ENCODE results near the gene NFKB1. TPM values are rescaled to one million over a fixed set of nuclear protein-coding genes. Genes with fewer than 3 reads are reported as not detected.
A peak's percentile ranks its signal among the peaks of the same experiment; 100 is the strongest.

The NFKB1 gene
- total RNA-seq, 1 donor from 2014 or later: 38.5 TPM

- Histone ChIP-seq H3K36me3 (no peaks in the 10 kb centered on the region), H3K4me3 (no peak overlapping the region), H3K4me1 (no peaks in the 10 kb centered on the region), H3K9me3 (no peaks in the 10 kb centered on the region), H3K27me3 (no peaks in the 10 kb centered on the region), H3K27ac (no peak overlapping the region)
- intact Hi-C loops (cut with DNase I): loop anchor here (10.0 kb wide), 1 partner anchor 391 kb away; the partner anchor contains the start of gene SLC9B1
- TF ChIP-seq, protein P1, sequence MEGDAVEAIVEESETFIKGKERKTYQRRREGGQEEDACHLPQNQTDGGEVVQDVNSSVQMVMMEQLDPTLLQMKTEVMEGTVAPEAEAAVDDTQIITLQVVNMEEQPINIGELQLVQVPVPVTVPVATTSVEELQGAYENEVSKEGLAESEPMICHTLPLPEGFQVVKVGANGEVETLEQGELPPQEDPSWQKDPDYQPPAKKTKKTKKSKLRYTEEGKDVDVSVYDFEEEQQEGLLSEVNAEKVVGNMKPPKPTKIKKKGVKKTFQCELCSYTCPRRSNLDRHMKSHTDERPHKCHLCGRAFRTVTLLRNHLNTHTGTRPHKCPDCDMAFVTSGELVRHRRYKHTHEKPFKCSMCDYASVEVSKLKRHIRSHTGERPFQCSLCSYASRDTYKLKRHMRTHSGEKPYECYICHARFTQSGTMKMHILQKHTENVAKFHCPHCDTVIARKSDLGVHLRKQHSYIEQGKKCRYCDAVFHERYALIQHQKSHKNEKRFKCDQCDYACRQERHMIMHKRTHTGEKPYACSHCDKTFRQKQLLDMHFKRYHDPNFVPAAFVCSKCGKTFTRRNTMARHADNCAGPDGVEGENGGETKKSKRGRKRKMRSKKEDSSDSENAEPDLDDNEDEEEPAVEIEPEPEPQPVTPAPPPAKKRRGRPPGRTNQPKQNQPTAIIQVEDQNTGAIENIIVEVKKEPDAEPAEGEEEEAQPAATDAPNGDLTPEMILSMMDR (IDR thresholded peaks at IDR 0.05): no peak
- no peak for TF ChIP-seq POLR2A (IDR thresholded peaks at IDR 0.05)
- TF ChIP-seq POLR2AphosphoS5 (IDR thresholded peaks at IDR 0.05; ENCODE audit: insufficient read depth in 1 of 2, low read depth in 1 of 2): no peak
- DNase-seq (ENCODE audit: extremely low spot score in 2 of 2): no peak
These were observed 122.5 kb downstream of the NFKB1 start for GRCh38 chr4:102623622-102624021.

- intact Hi-C loops (cut with DNase I): loop anchor here (10.0 kb wide), 1 partner anchor 390 kb away; the partner anchor contains the start of gene SLC9B1
These were observed 123.3 kb downstream of the NFKB1 start for GRCh38 chr4:102624505-102624904.

DNA sequence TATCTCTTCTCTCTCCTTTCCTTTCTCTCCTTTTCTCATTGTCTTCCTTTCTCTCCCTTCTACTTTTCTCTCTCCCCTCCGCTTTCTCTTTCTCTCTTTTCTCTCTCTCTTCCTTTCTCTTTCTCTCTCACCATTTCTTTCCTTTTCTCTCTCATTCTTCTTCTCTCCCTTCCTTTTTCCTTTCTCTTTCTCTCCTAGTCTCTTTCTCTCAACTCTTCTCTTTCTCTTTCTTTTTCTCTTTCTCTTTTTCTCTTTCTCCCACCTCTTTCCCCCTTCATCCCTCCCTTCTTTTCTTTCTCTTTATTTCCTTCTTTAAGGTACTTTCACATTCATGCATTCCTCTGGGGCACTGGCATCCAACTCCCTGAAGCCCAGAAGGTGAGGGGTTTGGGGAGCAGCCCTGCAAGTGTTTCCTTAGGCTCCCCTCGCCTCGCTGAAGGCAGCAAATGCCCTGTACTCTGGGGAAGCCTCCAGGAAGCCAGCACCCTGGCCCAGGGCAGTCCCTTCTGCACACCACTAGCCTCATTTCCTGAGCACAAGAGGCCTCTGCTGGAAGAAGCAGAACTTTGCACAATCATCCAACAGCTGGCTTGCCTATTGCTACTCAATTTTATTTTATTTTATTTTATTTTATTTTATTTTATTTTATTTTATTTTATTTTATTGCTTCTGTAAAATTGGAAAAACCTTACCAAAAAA, 124.2 kb downstream of the NFKB1 start:
- no peak for TF ChIP-seq POLR2AphosphoS5 (IDR thresholded peaks at IDR 0.05; ENCODE audit: insufficient read depth in 1 of 2, low read depth in 1 of 2)
- TF ChIP-seq, protein P1 (IDR thresholded peaks at IDR 0.05): peak in 1 of 3 experiments; percentile 49
- intact Hi-C loops (cut with DNase I): loop anchor here (10.0 kb wide), 1 partner anchor 389 kb away; the partner anchor contains the start of gene SLC9B1
- DNase-seq (ENCODE audit: extremely low spot score in 2 of 2): no peak

More at GRCh38 chr4:102624505-102624904, 123.3 kb downstream of the NFKB1 start:
- Histone ChIP-seq H3K27me3 (no peaks in the 10 kb centered on the region), H3K27ac (no peak overlapping the region), H3K36me3 (no peaks in the 10 kb centered on the region), H3K4me3 (no peak overlapping the region), H3K9me3 (no peaks in the 10 kb centered on the region), H3K4me1 (no peaks in the 10 kb centered on the region)
- no peak for TF ChIP-seq POLR2AphosphoS5 (IDR thresholded peaks at IDR 0.05; ENCODE audit: insufficient read depth in 1 of 2, low read depth in 1 of 2)
- no peak for TF ChIP-seq POLR2A (IDR thresholded peaks at IDR 0.05)
- TF ChIP-seq, protein P1 (IDR thresholded peaks at IDR 0.05): no peak
- no peak for DNase-seq (ENCODE audit: extremely low spot score in 2 of 2)

GRCh38 chr4:102627831-102628523, 126.8 kb downstream of the NFKB1 start:
- TF ChIP-seq POLR2A (IDR thresholded peaks at IDR 0.05) (no peak), POLR2AphosphoS5 (IDR thresholded peaks at IDR 0.05; ENCODE audit: insufficient read depth in 1 of 2, low read depth in 1 of 2) (no peak)
- TF ChIP-seq, protein P1 (IDR thresholded peaks at IDR 0.05): no peak

More for the DNA sequence above, 124.2 kb downstream of the NFKB1 start:
- H3K9me3 ChIP-seq: no peaks in the 10 kb centered on the region
- no peaks in the 10 kb centered on the region for H3K36me3 ChIP-seq
- no peak overlapping the region for H3K4me3 ChIP-seq
- no peak overlapping the region for H3K27ac ChIP-seq
- no peaks in the 10 kb centered on the region for H3K27me3 ChIP-seq
- H3K4me1 ChIP-seq: no peaks in the 10 kb centered on the region

More at GRCh38 chr4:102627831-102628523, 126.8 kb downstream of the NFKB1 start:
- no peaks in the 10 kb centered on the region for H3K9me3 ChIP-seq
- no peaks in the 10 kb centered on the region for H3K4me1 ChIP-seq
- no peaks in the 10 kb centered on the region for H3K27me3 ChIP-seq
- H3K36me3 ChIP-seq: no peaks in the 10 kb centered on the region
- H3K4me3 ChIP-seq: no peak overlapping the region
- intact Hi-C loops (cut with DNase I): loop anchor here (10.0 kb wide), 1 partner anchor 387 kb away; the partner anchor contains the start of gene SLC9B1
- no peak for DNase-seq (ENCODE audit: extremely low spot score in 2 of 2)
- H3K27ac ChIP-seq: no peak overlapping the region
